RWPE2 (cell line): ENCODE measurements around the gene CCDC90B.
"Not testable (repeated sequence)": the region's sequence is repeated elsewhere in the genome, so short reads cannot be mapped to it uniquely, and the experiment has no call there.

ENCODE experiments used
- ATAC-seq: fragments of 200-7000 bp; cut with Tn5 transposase; 3 replicates; pipeline ENCODE4 v1.9.1; 2021; ENCODE audit warnings: low read depth
- DNase-seq: peaks from one replicate; pipeline ENCODE4 v3.0.0-alpha.2; 2020; ENCODE audit warnings: low spot score
- H3K27ac ChIP-seq: fragments of 450-650 bp; 2 replicates; pipeline ENCODE4 v1.5.1; 2017; ENCODE audit warnings: mild to moderate bottlenecking; ENCODE audit not compliant: poor library complexity, severe bottlenecking
- H3K27me3 ChIP-seq: fragments of 250-450 bp; sonication (Bioruptor Pico); 2 replicates; pipeline ENCODE4 v1.5.1; 2021; ENCODE audit warnings: mild to moderate bottlenecking, moderate library complexity; ENCODE audit not compliant: insufficient read depth, poor library complexity, severe bottlenecking
- H3K36me3 ChIP-seq: fragments of 250-450 bp; sonication (Bioruptor Pico); 2 replicates; pipeline ENCODE4 v1.5.1; 2020; ENCODE audit warnings: low read depth, mild to moderate bottlenecking, moderate library complexity
- H3K4me1 ChIP-seq: fragments of 250-450 bp; sonication (Bioruptor Pico); 2 replicates; pipeline ENCODE4 v1.5.1; 2021; ENCODE audit warnings: mild to moderate bottlenecking, moderate library complexity; ENCODE audit not compliant: insufficient read depth, poor library complexity, severe bottlenecking
- H3K4me3 ChIP-seq: fragments of 250-450 bp; sonication (Bioruptor Pico); 2 replicates; pipeline ENCODE4 v1.5.1; 2021; ENCODE audit warnings: mild to moderate bottlenecking, moderate library complexity; ENCODE audit not compliant: severe bottlenecking
- H3K9me3 ChIP-seq: fragments of 250-450 bp; sonication (Bioruptor Pico); 2 replicates; pipeline ENCODE4 v1.5.1; 2021; ENCODE audit warnings: mild to moderate bottlenecking, moderate library complexity; ENCODE audit not compliant: severe bottlenecking
- TF ChIP-seq, protein P1 (sequence below): fragments of 450-650 bp; IDR thresholded peaks from one replicate; pipeline ENCODE4 v1.5.1; 2017; ENCODE audit warnings: mild to moderate bottlenecking, moderate library complexity; ENCODE audit not compliant: poor library complexity, severe bottlenecking

The CCDC90B gene

DNA sequence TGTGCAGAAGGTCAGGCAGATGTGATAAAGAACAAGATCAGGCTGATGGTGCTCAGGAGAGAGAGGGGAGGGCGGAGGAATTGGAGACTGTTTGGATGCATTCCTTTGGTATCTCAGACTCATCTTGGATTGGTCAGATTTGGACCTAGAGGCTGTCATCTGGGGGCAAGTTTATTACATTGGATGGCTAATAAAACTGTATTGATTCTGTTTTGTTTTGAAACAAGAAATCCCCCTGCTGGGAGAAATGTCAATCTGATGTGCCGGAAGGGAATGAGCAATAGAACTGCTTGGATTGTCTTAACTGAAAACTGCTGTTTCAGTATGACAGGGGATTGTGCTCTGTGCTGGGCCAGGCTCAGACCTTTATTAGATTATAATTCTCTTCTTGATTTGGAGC lies 25.5 kb upstream of the CCDC90B start:
- DNase-seq (no peak), ATAC-seq (no peak)
- TF ChIP-seq, protein P1, sequence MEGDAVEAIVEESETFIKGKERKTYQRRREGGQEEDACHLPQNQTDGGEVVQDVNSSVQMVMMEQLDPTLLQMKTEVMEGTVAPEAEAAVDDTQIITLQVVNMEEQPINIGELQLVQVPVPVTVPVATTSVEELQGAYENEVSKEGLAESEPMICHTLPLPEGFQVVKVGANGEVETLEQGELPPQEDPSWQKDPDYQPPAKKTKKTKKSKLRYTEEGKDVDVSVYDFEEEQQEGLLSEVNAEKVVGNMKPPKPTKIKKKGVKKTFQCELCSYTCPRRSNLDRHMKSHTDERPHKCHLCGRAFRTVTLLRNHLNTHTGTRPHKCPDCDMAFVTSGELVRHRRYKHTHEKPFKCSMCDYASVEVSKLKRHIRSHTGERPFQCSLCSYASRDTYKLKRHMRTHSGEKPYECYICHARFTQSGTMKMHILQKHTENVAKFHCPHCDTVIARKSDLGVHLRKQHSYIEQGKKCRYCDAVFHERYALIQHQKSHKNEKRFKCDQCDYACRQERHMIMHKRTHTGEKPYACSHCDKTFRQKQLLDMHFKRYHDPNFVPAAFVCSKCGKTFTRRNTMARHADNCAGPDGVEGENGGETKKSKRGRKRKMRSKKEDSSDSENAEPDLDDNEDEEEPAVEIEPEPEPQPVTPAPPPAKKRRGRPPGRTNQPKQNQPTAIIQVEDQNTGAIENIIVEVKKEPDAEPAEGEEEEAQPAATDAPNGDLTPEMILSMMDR: no peak
- no peak overlapping the region for H3K4me3 ChIP-seq
- no peaks in the 10 kb centered on the region for H3K27me3 ChIP-seq
- no peaks in the 10 kb centered on the region for H3K4me1 ChIP-seq
- no peaks in the 10 kb centered on the region for H3K9me3 ChIP-seq
- no peaks in the 10 kb centered on the region for H3K36me3 ChIP-seq
- H3K27ac ChIP-seq: no peak overlapping the region

DNA sequence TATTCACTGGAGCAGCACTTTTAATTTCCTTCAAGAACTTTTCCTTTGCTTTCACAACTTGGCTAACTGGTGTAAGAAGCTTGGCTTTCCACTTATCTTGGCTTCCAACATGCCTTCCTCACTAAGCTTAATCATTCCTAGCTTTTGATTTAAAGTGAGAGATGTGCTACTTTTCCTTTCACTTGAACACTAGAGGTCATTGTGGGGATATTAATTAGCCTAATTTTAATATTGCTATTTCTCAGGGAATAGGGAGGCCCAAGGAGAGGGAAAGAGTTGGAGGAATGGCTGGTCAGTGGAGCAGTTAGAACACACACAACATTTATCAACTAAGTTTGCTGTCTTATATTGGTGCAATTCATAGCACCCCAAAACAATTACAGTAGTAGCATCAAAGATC lies 24.6 kb upstream of the CCDC90B start:
- H3K9me3 ChIP-seq: no peaks in the 10 kb centered on the region
- no peak overlapping the region for H3K4me3 ChIP-seq
- no peaks in the 10 kb centered on the region for H3K27me3 ChIP-seq
- no peak overlapping the region for H3K27ac ChIP-seq
- TF ChIP-seq, protein P1: no peak
- DNase-seq (no peak), ATAC-seq (no peak)
- H3K36me3 ChIP-seq: no peaks in the 10 kb centered on the region
- no peaks in the 10 kb centered on the region for H3K4me1 ChIP-seq

DNA sequence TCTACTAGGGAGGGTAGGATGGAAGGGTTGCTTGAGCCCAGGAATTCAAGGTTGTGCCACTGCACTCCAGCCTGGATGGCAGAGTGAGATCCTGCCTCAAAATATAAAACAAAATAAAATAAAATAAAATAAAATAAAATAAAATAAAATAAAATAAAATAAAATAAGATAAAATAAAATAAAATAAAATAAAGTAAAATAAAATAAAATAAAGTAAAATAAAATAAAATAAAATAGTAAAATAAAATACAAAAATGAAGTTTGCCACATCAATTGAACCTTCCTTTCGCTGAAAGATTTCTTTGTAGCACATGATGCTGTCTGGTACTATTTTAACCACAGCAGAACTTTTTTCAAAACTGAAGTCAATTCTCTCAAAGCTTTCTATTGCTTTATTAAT lies 22.4 kb upstream of the CCDC90B start:
- not testable (repeated sequence) for DNase-seq, H3K4me1 ChIP-seq, H3K36me3 ChIP-seq, H3K4me3 ChIP-seq, H3K9me3 ChIP-seq, H3K27me3 ChIP-seq, ATAC-seq, H3K27ac ChIP-seq

DNA sequence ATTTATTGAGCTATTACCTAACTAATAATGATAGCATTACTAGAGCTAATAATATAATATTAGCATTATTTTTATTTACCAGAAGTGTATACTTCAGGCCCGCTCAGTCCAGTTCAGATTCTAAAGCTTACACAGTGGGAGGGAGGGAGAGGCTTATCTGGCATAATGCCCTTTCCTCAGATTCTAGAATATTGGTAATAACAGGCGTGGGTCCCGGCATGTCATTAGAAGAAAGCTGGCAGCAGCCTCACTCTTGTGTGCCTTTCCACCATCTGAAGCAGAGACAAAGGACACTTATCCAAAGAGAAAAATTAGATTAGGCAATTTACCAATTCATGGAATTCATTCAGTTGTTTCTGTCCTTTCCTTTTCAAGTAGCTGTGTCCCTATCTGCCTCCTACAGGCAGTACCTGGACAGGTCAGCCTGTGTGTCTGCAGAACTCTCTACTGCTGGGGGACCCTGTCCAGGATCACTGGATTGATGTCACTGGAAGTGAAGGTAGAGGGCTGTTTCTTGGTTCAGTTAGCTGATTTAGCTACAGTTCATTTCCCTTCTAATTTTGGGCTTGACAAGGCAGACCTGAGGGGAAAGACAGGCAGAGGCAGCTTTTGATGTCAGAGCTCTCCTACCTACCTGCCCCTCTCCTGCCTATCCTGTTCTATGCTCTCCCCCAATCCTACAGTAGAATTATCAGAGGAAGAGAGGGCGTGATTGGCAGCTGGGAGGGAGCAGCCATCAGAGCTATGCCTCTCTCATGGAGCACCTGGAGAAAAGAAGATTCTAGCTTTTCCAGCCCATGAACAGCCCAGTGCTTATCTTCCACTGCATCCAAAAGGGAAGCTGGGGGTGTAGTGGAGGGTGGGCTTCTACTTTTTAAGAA lies 20.3 kb upstream of the CCDC90B start:
- Histone ChIP-seq H3K27me3 (no peaks in the 10 kb centered on the region), H3K4me3 (no peak overlapping the region), H3K36me3 (no peaks in the 10 kb centered on the region), H3K9me3 (no peaks in the 10 kb centered on the region), H3K4me1 (no peaks in the 10 kb centered on the region), H3K27ac (no peak overlapping the region)
- no peak for ATAC-seq
- DNase-seq: no peak
- TF ChIP-seq, protein P1: no peak

DNA sequence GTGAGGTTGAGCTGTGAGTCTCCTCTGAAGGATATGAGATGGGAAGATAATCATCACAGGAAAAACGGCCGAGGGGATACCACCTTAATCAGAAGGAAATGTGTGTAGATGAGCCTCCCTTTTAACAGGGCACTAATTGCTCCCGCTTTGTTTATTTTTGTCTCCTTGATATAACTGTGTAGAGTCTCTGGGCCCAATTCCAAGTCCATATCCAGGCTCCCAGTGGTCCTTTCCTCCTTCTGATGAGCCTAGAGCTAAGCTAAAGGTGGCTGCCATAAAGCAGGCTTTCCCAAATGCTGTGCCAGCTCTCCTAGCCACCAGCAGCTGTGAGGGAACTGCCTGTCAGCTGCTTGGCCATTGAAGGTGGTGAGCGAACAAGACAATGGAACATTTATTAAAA lies 17.1 kb upstream of the CCDC90B start:
- DNase-seq (no peak), ATAC-seq (no peak)
- Histone ChIP-seq H3K9me3 (no peaks in the 10 kb centered on the region), H3K4me1 (no peaks in the 10 kb centered on the region), H3K27me3 (no peaks in the 10 kb centered on the region), H3K36me3 (no peaks in the 10 kb centered on the region), H3K27ac (no peak overlapping the region), H3K4me3 (no peak overlapping the region)
- TF ChIP-seq, protein P1: no peak
